HG02763 (cell line): ENCODE data around the gene HECTD1.
"Not testable (repeated sequence)": the region's sequence is repeated elsewhere in the genome, so short reads cannot be mapped to it uniquely, and the experiment has no call there.

Source experiments
- ATAC-seq: cut with Tn5 transposase; IDR thresholded peaks from one replicate; pipeline ENCODE4 v1.9.1; 2021; ENCODE audit warnings: mild to moderate bottlenecking, moderate library complexity; ENCODE audit not compliant: unreplicated experiment

HECTD1 gene

DNA sequence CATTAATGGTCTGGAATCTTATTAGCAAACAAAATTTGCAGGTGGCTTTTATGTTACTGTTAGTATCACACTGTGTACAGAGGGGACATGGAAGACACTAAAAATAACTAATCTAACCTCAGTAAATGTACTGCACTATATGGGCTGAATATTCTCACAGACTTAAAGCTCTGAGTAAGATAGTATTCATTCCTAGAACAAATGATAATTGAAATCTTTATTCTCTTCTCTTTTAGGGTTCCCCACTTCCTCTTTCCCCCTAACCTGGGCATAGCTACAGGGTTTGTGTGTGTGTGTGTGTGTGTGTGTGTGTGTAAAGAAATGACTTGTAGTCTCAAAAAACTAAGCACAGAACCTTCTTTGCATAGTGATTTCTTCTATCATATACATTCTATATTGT lies 21.4 kb upstream of the HECTD1 start:
- ATAC-seq: peak; percentile 62

DNA sequence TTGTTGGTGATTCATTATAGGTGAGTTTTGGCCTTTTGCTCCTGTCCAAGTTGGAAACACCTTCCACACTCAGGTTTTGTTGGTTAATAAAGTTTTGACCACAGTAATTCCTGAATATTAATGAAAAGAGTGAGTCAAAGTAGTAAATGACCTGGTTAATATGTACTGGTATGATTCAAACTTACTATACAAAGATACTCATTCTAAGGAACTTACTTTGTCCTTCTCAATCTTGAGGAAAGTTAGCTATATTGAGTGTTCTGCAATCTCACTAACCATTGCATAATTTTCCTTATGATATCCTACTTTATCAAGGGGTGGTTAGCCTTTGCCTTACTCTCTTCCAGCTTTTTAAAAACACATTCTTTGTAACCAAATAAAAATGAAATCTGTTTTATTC lies 20.9 kb upstream of the HECTD1 start:
- ATAC-seq: no peak

GRCh38 chr14:31224808-31225207 lies 17.2 kb upstream of the HECTD1 start:
- ATAC-seq: no peak

- no peak for ATAC-seq
Observed at GRCh38 chr14:31223331-31223730, 15.7 kb upstream of the HECTD1 start.

DNA sequence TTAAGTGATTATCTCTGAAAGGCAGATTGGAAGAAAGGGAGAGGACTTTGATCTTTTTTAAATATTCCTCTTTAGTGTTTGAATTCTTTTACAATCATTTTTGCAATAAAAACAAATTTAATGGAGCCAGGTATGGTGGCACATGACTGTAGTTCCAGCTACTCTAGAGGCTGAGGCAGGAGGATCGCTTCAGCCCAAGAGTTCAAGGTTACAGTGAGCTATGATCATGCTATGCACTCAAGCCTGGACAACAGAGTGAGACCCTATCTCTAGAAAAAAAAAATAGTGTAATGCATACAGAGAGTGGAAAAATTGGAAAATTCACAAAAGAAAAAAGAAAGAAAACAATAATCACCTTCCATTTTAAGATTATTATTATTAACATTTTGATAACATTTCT lies 15.2 kb upstream of the HECTD1 start:
- ATAC-seq: no peak

DNA sequence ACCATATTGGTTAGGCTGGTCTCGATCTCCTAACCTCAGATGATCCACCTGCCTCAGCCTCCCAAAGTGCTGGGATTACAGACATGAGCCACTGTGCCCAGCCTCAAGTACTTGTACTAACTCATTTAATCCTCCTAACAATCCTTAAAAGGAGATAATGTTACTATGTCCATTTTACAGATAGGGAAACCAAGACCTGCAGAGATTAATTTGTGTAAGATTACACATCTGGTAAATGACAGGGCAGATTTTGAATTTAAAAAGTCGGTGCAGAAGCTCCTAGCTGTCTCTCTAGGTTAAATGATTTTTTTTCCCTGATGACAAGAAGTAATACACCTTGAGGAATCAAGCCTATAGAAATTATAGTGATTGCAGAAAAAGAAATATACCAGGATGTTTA lies 13.7 kb upstream of the HECTD1 start:
- no peak for ATAC-seq

GRCh38 chr14:31219169-31219568 lies 11.6 kb upstream of the HECTD1 start:
- no peak for ATAC-seq

- no peak for ATAC-seq
Observed at GRCh38 chr14:31216359-31216758, 8.8 kb upstream of the HECTD1 start.

DNA sequence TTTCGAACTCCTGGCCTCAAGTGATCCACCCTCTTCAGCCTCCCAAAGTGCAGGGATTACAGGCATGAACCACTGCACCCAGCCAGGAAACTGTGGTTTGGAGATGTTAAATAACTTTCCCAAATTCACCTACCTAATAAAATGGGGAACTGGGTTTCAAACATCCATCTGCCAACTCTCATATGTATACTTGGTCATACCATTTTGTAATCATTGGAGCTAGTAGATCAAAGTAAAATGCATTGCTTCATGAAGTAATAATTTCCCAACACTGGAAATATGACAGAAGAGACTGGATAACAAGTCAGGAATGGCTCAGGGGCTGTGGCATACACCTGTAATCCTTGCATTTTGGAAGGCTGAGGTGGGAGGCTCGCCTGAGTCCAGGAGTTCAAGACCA lies 5.3 kb upstream of the HECTD1 start:
- no peak for ATAC-seq

DNA sequence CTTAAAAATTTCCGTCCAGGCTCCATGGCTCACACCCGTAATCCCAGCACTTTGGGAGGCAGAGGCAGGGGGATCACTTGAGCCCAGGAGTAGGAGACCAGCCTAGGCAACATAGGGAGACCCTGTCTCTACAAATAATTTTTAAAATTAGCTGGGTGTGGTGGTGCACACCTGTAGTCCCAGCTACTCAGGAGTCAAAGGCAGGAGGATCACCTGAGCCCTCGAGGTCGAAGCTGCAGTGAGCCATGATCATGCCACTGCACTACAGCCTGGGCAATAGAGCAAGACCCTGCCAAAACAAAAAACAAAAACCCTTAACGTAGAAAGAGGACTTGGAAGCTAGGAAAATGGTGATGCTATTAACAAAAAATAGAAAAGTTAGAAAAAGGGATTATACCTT lies 2.0 kb upstream of the HECTD1 start:
- ATAC-seq: no peak

DNA sequence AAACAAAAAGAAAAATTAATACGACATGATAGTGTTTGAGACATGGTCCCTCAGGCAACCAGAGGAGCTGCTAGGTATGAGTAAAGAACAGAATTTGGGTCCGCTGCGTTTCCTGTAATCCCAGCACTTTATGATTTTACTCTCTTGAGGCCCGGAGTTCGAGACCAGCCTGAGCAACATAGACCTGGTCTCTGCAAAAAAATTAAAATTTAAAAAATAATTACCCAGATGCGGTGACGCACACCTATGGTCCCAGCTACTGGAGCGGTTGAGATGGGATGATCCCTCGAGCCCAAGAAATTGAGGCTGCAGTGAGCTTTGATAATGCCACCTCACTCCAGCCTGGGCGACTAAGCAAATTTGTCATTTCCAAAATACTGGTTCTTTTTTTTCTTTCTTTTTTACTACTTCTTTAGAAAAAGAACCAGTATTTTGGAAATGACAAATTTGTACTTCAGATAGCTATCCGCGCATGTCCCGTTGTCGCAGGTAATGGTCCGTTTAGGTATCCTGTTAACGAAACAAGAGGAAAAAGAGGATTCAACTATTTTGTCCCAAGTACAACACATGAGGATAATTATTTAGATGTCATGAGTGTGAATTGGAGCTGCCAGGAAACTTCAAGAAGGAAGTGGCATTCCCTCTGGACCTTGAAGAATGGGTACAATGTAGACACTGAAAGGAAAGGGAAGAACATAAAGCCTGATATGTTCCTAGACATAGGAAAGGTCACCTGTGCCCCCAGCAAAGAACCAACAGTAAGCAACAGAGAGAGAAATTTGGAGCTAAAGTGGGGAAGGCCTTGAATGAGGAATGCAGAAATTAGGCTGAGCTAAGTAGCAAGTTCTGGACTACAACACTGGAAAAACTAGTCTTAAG lies 1.2 kb upstream of the HECTD1 start:
- ATAC-seq: no peak

- ATAC-seq: peak; percentile 39
Observed at GRCh38 chr14:31207287-31207754, 272 bp downstream of the HECTD1 start.

DNA sequence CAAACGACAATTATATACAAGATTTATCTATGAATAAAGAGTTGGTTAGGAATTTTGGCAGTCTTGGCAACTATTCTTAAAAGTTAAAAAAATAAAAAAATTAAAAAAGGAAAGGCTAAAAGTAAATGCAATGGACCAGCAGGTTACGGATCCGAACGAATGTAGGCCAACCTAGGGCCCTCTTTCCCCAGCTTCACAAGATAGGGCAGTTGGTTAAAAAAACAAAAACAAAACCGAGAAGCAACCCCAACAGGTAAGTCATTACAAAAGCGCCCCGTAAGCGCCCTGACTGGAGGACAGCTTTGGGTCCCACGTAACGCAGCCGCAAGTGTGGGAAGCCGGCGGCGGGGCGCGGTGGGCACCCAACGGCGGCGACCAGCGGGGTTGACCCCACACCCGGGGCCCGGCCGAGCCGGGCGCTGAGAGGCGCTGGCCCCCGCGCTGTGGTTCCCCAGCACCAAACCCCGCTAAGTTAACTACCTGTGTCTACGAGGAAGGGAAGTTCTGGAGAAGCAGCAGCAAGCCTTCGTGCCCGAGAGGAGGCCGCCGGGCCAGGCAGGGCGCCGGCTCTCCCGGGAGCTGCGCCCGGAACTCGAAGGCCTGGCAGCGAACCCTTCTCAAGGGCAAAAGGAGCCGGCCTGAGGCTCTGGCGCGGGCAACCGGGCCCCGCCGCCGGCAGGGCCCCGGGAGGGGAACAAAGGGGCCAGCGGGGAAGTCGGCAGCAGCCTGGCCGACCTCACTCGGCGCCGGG lies 882 bp downstream of the HECTD1 start:
- ATAC-seq: peak; percentile 13

DNA sequence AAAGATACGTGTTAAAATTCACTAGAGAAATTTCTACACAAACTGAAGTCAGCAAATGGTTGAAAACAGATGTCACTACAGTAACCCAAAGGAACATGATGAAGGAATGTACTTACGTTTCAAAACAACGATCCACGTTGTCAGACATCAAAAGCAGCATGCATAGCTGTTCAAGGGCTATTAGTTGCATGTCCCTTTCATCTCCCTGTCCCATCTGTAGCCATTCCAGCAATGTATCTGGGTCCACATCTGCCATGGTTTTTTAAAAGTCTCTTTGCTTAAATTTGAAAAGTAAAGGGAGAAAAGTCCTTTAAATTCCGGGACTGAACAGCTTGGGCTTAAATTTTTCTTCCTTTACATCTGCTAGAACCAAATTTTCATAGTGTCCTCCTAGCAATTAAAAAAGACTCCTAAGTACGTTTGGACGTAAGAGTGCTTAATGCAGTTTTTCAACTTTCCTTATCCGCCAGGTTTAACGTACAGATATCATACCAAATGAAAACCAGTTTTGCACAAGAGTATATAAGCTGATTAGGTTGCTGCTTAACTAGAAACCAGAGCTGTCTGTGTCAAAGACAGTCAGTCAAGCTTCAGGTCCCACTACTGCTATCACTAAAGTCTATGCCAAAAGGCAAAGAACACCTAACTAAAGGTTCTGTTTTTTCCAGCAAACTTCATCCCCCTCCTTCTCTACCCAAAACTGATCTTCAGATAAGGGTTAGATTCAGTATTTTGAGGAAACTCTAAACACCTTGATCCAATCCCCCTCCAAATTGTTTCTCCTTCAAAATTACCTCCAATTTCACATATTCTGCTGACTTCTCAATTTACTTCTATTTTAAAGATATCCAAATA lies 1.7 kb downstream of the HECTD1 start:
- no peak for ATAC-seq

DNA sequence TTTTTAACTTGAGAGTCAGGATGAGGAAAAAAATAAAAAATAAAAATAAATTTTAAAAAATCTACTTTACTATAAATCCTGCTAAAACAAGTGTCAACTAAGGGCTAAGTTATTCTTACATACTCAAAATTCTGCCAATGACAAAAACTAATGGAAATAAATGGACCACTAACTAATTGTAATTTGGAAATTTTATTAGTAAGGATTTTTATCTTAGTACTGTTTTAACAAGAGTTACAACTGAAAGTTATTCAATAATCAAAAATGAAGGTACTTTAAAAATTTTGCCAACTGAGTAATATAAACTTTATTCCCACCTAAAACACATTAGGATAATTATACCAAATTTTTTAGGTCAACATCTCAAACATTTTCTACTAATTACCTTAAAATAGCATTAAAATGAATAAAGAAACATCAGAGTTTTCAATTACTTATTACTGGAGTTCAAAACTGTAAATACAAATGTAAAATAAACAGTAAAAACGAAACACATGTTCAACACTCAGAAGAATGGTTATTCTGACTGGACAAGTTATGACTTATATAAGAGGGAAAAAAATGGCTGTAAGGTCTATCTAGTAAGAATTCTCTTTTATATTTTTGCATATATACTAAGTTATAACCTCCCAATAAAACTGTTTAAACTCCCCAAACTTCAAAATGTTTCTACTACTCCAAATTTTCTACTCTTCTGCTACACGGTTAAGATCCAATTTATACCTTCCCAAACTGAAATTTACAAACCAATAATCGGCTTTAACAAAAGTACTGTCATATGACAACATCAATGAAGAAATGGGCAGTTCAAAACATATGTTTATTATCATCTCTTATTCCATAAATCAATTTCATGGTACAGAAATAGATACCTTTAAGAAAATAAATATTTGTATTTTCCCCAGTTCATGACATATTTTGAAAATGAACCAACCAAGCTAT lies 2.7 kb downstream of the HECTD1 start:
- ATAC-seq: no peak

DNA sequence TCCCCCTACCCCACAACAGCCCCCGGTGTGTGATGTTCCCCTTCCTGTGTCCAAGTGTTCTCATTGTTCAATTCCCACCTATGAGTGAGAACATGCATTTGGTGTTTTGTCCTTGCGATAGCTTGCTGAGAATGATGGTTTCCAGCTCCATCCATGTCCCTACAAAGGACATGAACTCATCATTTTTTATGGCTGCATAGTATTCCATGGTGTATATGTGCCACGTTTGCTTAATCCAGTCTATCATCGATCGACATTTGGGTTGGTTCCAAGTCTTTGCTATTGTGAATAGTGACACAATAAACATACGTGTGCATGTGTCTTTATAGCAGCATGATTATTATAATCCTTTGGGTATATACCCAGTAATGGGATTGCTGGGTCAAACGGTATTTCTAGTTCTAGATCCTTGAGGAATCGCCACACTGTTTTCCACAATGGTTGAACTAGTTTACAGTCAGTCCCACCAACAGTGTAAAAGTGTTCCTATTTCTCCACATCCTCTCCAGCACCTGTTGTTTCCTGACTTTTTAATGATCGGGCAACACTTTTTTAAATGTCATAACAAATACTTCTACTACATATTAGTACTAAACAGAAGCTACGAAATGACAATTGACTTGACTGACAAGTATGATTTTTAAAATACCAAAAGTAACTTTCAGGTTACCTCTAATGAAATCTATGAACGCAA lies 3.5 kb downstream of the HECTD1 start:
- not testable (repeated sequence) for ATAC-seq

DNA sequence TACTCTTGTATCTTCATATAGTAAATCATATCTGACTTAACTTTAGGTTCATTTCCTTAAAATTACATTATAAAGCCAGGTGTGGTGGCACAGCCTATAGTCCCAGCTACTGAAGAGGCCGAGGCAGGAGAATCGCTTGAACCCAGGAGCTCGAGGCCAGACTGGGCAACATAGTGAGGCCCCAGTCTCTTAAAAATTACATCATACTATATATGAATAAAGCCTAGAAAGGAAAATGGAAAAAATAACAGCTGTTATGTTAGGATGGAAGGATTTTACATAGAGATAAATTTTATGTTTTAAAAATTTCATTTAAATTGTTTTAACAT lies 4.2 kb downstream of the HECTD1 start:
- no peak for ATAC-seq

GRCh38 chr14:31201111-31201510 lies 6.5 kb downstream of the HECTD1 start:
- ATAC-seq: no peak

DNA sequence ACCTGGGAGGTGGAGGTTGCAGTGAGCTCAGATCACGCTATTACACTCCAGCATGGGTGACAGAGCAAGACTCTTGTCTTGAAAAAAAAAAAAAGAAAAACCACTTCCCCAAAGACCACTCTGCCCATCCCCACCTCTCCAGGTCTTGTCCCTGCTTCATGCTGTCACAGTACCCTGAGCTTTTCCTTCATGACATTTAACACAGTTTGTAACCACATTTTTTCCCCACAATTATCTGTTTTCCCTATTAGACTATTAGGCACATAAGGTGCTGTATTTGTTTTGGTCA lies 6.9 kb downstream of the HECTD1 start:
- no peak for ATAC-seq

- ATAC-seq: no peak
Observed at GRCh38 chr14:31197671-31198070, 9.9 kb downstream of the HECTD1 start.
